Calu3 (cell line): Measurements from ENCODE around the gene WFDC6. TPM values are rescaled to one million over a fixed set of nuclear protein-coding genes. Genes with fewer than 3 reads are reported as not detected.
"Not testable (repeated sequence)": the region's sequence is repeated elsewhere in the genome, so short reads cannot be mapped to it uniquely, and the experiment has no call there.

Experiments
- BruUV-seq: library from RNA; stranded (reverse); fragments of 400-500 nt; replicated peaks from 2 replicates; lab custom pipeline; 2021; lab: Mats Ljungman, UMichigan
- CTCF ChIA-PET: fragments of 300-600 bp; sonication (Branson Sonifier 250); formaldehyde crosslinking; loops from one replicate; lab custom pipeline; 2022; ENCODE audit warnings: antibody characterized with exemption; lab: Charles Lee
- DNase-seq: peaks from one replicate; pipeline ENCODE4 v3.0.0; 2022
- H3K27ac Mint-ChIP-seq: one replicate; pipeline ENCODE4 v1.8.0; 2022; ENCODE audit warnings: mixed read lengths; ENCODE audit not compliant: unreplicated experiment
- H3K27me3 Mint-ChIP-seq: one replicate; pipeline ENCODE4 v1.8.0; 2022; ENCODE audit warnings: mixed read lengths; ENCODE audit not compliant: unreplicated experiment
- H3K36me3 Mint-ChIP-seq: one replicate; pipeline ENCODE4 v1.8.0; 2022; ENCODE audit warnings: mild to moderate bottlenecking, moderate library complexity, mixed read lengths; ENCODE audit not compliant: insufficient read depth, unreplicated experiment
- H3K4me1 Mint-ChIP-seq: one replicate; pipeline ENCODE4 v1.8.0; 2022; ENCODE audit warnings: mild to moderate bottlenecking, low read depth, mixed read lengths; ENCODE audit not compliant: unreplicated experiment
- H3K4me3 Mint-ChIP-seq: one replicate; pipeline ENCODE4 v1.8.0; 2022; ENCODE audit warnings: mild to moderate bottlenecking, low read depth, moderate library complexity, mixed read lengths; ENCODE audit not compliant: unreplicated experiment
- H3K9me3 Mint-ChIP-seq: one replicate; pipeline ENCODE4 v1.8.0; 2022; ENCODE audit warnings: low read depth, mixed read lengths; ENCODE audit not compliant: unreplicated experiment
- intact Hi-C: fragments of 100-400 bp; cut with micrococcal nuclease; formaldehyde crosslinking; loops from one replicate; pipeline ENCODE4 v1.10.0; 2022; ENCODE audit not compliant: unreplicated experiment
- total RNA-seq: library from RNA; stranded (reverse); gene quantifications from 2 replicates; pipeline ENCODE4 v1.2.3, GENCODE V29; 2022
- TF ChIP-seq, protein P1 (sequence below): fragments of 200-600 bp; IDR thresholded peaks from one replicate; pipeline ENCODE4 v1.8.0; 2022; ENCODE audit warnings: antibody characterized with exemption; ENCODE audit not compliant: unreplicated experiment

WFDC6 gene
- total RNA-seq, 1 experiment from 2014 or later: not detected

DNA sequence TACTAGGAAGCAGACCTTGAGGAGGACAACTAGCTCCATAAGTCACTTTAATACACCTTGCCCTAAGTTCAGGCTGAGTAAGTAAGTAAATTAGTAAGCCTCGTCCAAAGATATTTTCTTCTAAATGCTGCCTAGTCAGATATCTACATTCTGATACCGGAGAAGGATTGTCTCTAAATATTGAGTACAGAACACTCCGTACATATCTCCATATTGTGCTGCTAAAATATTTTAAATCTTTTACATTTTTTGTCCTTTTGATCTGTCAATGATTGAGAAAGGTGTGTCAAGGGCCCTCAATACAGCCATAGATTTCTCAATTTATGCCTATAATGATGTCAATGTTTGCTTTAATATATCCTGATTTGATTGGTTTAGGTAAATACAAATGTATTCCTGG, 36.6 kb upstream of the WFDC6 start:
- H3K4me3 Mint-ChIP-seq: no peak overlapping the region
- H3K36me3 Mint-ChIP-seq: no peaks in the 10 kb centered on the region
- CTCF ChIA-PET: interaction anchor here (0.6 kb wide), 1 partner anchor 52 kb away, joined by 3 read pairs; no protein-coding TSS in a partner anchor
- peaks cover 2% of the 10 kb centered on the region for H3K9me3 Mint-ChIP-seq
- BruUV-seq: no TSS peak
- intact Hi-C loops: no loop called here
- TF ChIP-seq, protein P1, sequence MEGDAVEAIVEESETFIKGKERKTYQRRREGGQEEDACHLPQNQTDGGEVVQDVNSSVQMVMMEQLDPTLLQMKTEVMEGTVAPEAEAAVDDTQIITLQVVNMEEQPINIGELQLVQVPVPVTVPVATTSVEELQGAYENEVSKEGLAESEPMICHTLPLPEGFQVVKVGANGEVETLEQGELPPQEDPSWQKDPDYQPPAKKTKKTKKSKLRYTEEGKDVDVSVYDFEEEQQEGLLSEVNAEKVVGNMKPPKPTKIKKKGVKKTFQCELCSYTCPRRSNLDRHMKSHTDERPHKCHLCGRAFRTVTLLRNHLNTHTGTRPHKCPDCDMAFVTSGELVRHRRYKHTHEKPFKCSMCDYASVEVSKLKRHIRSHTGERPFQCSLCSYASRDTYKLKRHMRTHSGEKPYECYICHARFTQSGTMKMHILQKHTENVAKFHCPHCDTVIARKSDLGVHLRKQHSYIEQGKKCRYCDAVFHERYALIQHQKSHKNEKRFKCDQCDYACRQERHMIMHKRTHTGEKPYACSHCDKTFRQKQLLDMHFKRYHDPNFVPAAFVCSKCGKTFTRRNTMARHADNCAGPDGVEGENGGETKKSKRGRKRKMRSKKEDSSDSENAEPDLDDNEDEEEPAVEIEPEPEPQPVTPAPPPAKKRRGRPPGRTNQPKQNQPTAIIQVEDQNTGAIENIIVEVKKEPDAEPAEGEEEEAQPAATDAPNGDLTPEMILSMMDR: no peak
- H3K27me3 Mint-ChIP-seq: peaks cover 39% of the 10 kb centered on the region
- H3K27ac Mint-ChIP-seq: no peak overlapping the region
- peaks cover 10% of the 10 kb centered on the region for H3K4me1 Mint-ChIP-seq
- DNase-seq: no peak

DNA sequence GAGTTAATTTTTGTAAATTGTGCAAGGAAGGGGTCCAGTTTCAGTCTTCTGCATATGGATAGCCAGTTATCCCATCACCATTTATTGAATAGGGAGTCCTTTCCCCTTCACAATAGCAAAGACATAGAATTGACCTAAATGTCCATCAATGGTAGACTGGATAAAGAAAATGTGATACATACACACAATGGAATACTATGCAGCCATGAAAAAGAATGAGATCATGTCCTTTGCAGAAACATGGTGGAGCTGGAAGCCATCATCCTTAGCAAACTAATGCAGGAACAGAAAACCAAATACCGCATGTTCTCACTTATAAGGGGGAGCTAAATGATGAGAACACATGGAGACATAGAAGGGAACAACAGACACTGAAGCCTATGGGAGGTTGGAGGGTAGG, 30.4 kb upstream of the WFDC6 start:
- H3K27ac Mint-ChIP-seq, intact Hi-C loops, H3K9me3 Mint-ChIP-seq, CTCF ChIA-PET, H3K36me3 Mint-ChIP-seq, H3K4me1 Mint-ChIP-seq, H3K4me3 Mint-ChIP-seq, BruUV-seq, DNase-seq: not testable (repeated sequence)
- peaks cover 25% of the 10 kb centered on the region for H3K27me3 Mint-ChIP-seq

DNA sequence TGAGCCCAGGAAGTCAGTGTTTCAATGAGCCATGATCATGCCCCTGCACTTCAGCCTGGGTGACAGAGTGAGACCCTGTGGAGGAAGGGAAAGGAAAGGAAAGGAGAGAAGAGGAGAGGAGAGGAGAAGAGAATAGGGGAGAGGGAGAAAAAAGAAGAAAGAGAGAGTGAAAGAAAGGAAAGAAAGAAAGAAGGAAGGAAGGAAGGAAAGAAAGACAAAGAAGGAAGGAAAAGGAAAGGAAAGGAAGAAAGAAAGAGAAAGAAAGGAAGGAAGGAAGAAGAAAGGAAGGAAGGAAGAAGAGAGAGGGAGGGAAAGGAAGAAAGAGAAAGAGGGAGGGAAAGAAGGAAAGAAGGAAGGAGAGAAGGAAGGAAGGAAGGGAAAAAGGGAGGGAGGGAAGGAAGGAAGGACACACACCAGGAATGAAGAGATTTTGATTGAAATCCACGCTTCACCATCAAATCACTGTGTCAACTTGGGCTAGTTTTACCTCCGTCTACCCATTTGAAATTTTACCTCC, 25.5 kb upstream of the WFDC6 start:
- peaks cover 48% of the 10 kb centered on the region for H3K27me3 Mint-ChIP-seq
- TF ChIP-seq, protein P1: no peak
- BruUV-seq: no TSS peak

DNA sequence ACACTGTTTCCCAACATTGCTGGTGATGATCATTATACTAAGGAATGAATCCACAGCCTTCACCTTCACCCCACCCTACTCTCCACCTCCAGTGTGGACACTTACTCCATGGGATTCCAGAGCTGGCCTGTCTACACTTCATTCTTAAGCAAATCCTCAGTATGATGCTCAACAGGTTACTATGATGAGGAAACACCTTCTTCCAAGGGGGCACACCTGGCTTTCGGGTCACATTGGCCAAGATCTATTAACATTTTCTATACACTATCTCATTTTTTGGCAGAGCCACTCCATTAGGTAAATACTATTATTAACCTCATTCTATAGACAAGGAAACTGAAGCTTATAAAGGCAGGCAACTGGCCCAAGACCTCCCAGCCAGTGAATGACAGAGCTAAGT, 15.9 kb upstream of the WFDC6 start:
- TF ChIP-seq, protein P1: no peak
- Mint-ChIP-seq H3K36me3 (no peaks in the 10 kb centered on the region), H3K4me3 (no peak overlapping the region), H3K27ac (no peak overlapping the region), H3K9me3 (peaks cover 6% of the 10 kb centered on the region), H3K4me1 (no peaks in the 10 kb centered on the region), H3K27me3 (peaks cover 78% of the 10 kb centered on the region)
- DNase-seq: no peak
- BruUV-seq: no TSS peak
- intact Hi-C loops: no loop called here
- CTCF ChIA-PET: interaction anchor here (0.6 kb wide), 1 partner anchor 215 kb away, joined by 5 read pairs; no protein-coding TSS in a partner anchor

More for the DNA sequence above, 25.5 kb upstream of the WFDC6 start:
- Mint-ChIP-seq H3K4me3 (no peak overlapping the region), H3K9me3 (peaks cover 2% of the 10 kb centered on the region), H3K27ac (no peak overlapping the region), H3K36me3 (no peaks in the 10 kb centered on the region), H3K4me1 (no peaks in the 10 kb centered on the region)
- DNase-seq: no peak
- intact Hi-C loops: no loop called here
- CTCF ChIA-PET: no interaction called here

DNA sequence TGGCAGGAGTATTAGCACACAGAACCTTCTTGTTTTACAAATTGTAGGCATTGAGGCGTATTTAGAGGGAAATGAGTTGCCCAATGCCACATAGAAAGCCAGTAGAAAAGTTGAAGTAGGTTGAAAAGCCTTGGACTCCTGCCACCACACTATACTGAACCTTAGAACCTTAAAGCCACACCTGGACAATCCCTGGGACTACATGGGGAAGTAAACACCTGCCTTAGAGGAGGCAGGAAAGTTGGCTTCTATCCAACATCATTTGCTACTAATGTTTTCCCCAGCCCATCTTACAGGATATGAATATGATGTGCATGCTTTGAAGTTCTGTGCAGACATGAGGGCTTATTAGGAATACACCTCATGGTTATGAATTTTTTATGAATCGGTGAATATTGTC, 13.2 kb upstream of the WFDC6 start:
- no peak overlapping the region for H3K4me3 Mint-ChIP-seq
- intact Hi-C loops: no loop called here
- CTCF ChIA-PET: interaction anchor here (0.5 kb wide), 1 partner anchor 217 kb away, joined by 5 read pairs; no protein-coding TSS in a partner anchor
- H3K27me3 Mint-ChIP-seq: peaks cover 82% of the 10 kb centered on the region
- no peaks in the 10 kb centered on the region for H3K4me1 Mint-ChIP-seq
- DNase-seq: no peak
- peaks cover 10% of the 10 kb centered on the region for H3K9me3 Mint-ChIP-seq
- TF ChIP-seq, protein P1: no peak
- BruUV-seq: no TSS peak
- H3K36me3 Mint-ChIP-seq: no peaks in the 10 kb centered on the region
- no peak overlapping the region for H3K27ac Mint-ChIP-seq
